ENCODE measurements around the gene MRPL21. TPM values are rescaled to one million over a fixed set of nuclear protein-coding genes. Genes with fewer than 3 reads are reported as not detected.

MRPL21 gene
- total RNA-seq, 2 donors from 2014 or later, result 63.2 to 87.3 TPM

GRCh38 chr11:68881320-68881719 lies 22.3 kb downstream of the MRPL21 start:
- Histone ChIP-seq H3K4me1 (peaks cover 0 to 13% of the 10 kb centered on the region in 2 donors), H3K36me3 (no peaks in the 10 kb centered on the region), H3K27ac (no peak overlapping the region), H3K9me3 (no peaks in the 10 kb centered on the region), H3K4me3 (no peak overlapping the region), H3K27me3 (no peaks in the 10 kb centered on the region)
- no peak for TF ChIP-seq CTCF (IDR thresholded peaks at IDR 0.05)
- DNase-seq (ENCODE audit: low spot score), result no peak

GRCh38 chr11:68880851-68881250 lies 22.8 kb downstream of the MRPL21 start:
- Histone ChIP-seq H3K4me3 (no peak overlapping the region), H3K27me3 (no peaks in the 10 kb centered on the region), H3K36me3 (no peaks in the 10 kb centered on the region), H3K9me3 (no peaks in the 10 kb centered on the region), H3K4me1 (peaks cover 0 to 11% of the 10 kb centered on the region in 2 donors), H3K27ac (no peak overlapping the region)
- TF ChIP-seq CTCF (IDR thresholded peaks at IDR 0.05), result no peak
- DNase-seq (ENCODE audit: low spot score), result no peak

- TF ChIP-seq CTCF (IDR thresholded peaks at IDR 0.05), result no peak
- peaks cover 0 to 22% of the 10 kb centered on the region in 2 donors for H3K4me1 ChIP-seq
Measured at GRCh38 chr11:68878022-68878421, 25.6 kb downstream of the MRPL21 start.

GRCh38 chr11:68872216-68873003 lies 31.2 kb downstream of the MRPL21 start:
- Histone ChIP-seq H3K4me1 (peaks cover 0 to 40% of the 10 kb centered on the region in 2 donors), H3K9me3 (no peaks in the 10 kb centered on the region), H3K4me3 (no peak overlapping the region), H3K27ac (peak overlapping the region in 1 of 2 donors; percentile 10), H3K36me3 (no peaks in the 10 kb centered on the region), H3K27me3 (no peaks in the 10 kb centered on the region)
- no peak for DNase-seq (ENCODE audit: low spot score)
- no peak for TF ChIP-seq CTCF (IDR thresholded peaks at IDR 0.05)

More at GRCh38 chr11:68878022-68878421, 25.6 kb downstream of the MRPL21 start:
- Histone ChIP-seq H3K27me3 (no peaks in the 10 kb centered on the region), H3K36me3 (no peaks in the 10 kb centered on the region), H3K4me3 (no peak overlapping the region), H3K27ac (no peak overlapping the region), H3K9me3 (no peaks in the 10 kb centered on the region)
- no peak for DNase-seq (ENCODE audit: low spot score)

GRCh38 chr11:68870470-68870869 lies 33.2 kb downstream of the MRPL21 start:
- no peaks in the 10 kb centered on the region for H3K27me3 ChIP-seq
- H3K4me3 ChIP-seq, result peak overlapping the region; percentile 39 to 53
- H3K36me3 ChIP-seq, result no peaks in the 10 kb centered on the region
- no peaks in the 10 kb centered on the region for H3K9me3 ChIP-seq
- H3K4me1 ChIP-seq, result peaks cover 0 to 33% of the 10 kb centered on the region in 2 donors
- peak overlapping the region in 1 of 2 donors; percentile 15 for H3K27ac ChIP-seq
- no peak for DNase-seq (ENCODE audit: low spot score)
- peak in 1 of 2 donors; percentile 33 for TF ChIP-seq CTCF (IDR thresholded peaks at IDR 0.05)
